IMR-90 (cell line): ENCODE results near the gene WFDC9. TPM values are rescaled to one million over a fixed set of nuclear protein-coding genes. Genes with fewer than 3 reads are reported as not detected.

Source experiments
- ATAC-seq: fragments of 200-7000 bp; cut with Tn5 transposase; 2 replicates; pipeline ENCODE4 v1.9.1; 2020; ENCODE audit warnings: low read depth, mild to moderate bottlenecking, moderate library complexity
- BruUV-seq: library from RNA; stranded (reverse); fragments of 400-500 nt; replicated peaks from 2 replicates; lab custom pipeline; 2021; lab: Mats Ljungman, UMichigan
- CTCF ChIA-PET: fragments of 300-600 bp; formaldehyde crosslinking; extraction: SDS; loops from one replicate; lab custom pipeline; 2021; ENCODE audit warnings: antibody characterized with exemption; lab: Yijun Ruan, JAX
- POLR2A ChIA-PET: fragments of 300-600 bp; sonication (Branson Sonifier 250); formaldehyde crosslinking; loops from one replicate; lab custom pipeline; 2022; ENCODE audit warnings: antibody characterized with exemption; ENCODE audit not compliant: unreplicated experiment; lab: Charles Lee
- DNase-seq: peaks from one replicate; pipeline ENCODE4 v3.0.0; 2013
- H2AFZ ChIP-seq: replicated peaks from 2 replicates; pipeline ENCODE3; 2013; ENCODE audit warnings: low read length, mild to moderate bottlenecking; ENCODE audit not compliant: poor library complexity
- H2AK5ac ChIP-seq: 2 replicates; pipeline ENCODE4 v1.6.1; 2013; ENCODE audit warnings: low read depth, low read length, inconsistent platforms
- H2AK9ac ChIP-seq: replicated peaks from 2 replicates; pipeline ENCODE3; 2013; ENCODE audit warnings: mild to moderate bottlenecking, low read depth, low read length, moderate library complexity; ENCODE audit not compliant: poor library complexity
- H2BK120ac ChIP-seq: 2 replicates; pipeline ENCODE4 v1.6.1; 2013; ENCODE audit warnings: low read depth, low read length, inconsistent platforms
- H2BK15ac ChIP-seq: 3 replicates; pipeline ENCODE4 v1.6.1; 2013; ENCODE audit warnings: low read depth, low read length, inconsistent platforms
- H2BK20ac ChIP-seq: 2 replicates; pipeline ENCODE4 v1.6.1; 2013; ENCODE audit warnings: low read depth, mild to moderate bottlenecking, inconsistent platforms, low read length, moderate library complexity
- H2BK5ac ChIP-seq: 2 replicates; pipeline ENCODE4 v1.6.1; 2013; ENCODE audit warnings: mild to moderate bottlenecking, low read depth, low read length, inconsistent platforms; ENCODE audit not compliant: poor library complexity, severe bottlenecking
- H3K14ac ChIP-seq: replicated peaks from 2 replicates; pipeline ENCODE4 v1.6.1; 2013; ENCODE audit warnings: low read depth, low read length, inconsistent platforms
- H3K18ac ChIP-seq: 2 replicates; pipeline ENCODE4 v1.6.1; 2013; ENCODE audit warnings: low read depth, low read length, control low read depth
- H3K23ac ChIP-seq: 2 replicates; pipeline ENCODE4 v1.6.1; 2013; ENCODE audit warnings: low read depth, low read length, inconsistent platforms
- H3K27ac ChIP-seq: 2 replicates; pipeline ENCODE4 v1.5.1; 2013; ENCODE audit warnings: mild to moderate bottlenecking, control low read depth, low read length; ENCODE audit not compliant: insufficient read depth
- H3K27me3 ChIP-seq: 2 replicates; pipeline ENCODE4 v1.6.1; 2013; ENCODE audit warnings: low read length; ENCODE audit not compliant: control insufficient read depth, insufficient read depth
- H3K36me3 ChIP-seq: 2 replicates; pipeline ENCODE4 v1.6.1; 2013; ENCODE audit warnings: low read length, mixed read lengths; ENCODE audit not compliant: control insufficient read depth, insufficient read depth
- H3K4ac ChIP-seq: 2 replicates; pipeline ENCODE4 v1.6.1; 2013; ENCODE audit warnings: low read depth, low read length, inconsistent platforms
- H3K4me1 ChIP-seq: 2 replicates; pipeline ENCODE4 v1.6.1; 2013; ENCODE audit warnings: low read length, mixed read lengths; ENCODE audit not compliant: control insufficient read depth, insufficient read depth
- H3K4me2 ChIP-seq: 2 replicates; pipeline ENCODE4 v1.6.1; 2013; ENCODE audit warnings: low read depth, mild to moderate bottlenecking, control low read depth, low read length, moderate library complexity
- H3K4me3 ChIP-seq: 2 replicates; pipeline ENCODE4 v1.5.1; 2013; ENCODE audit warnings: low read depth, mild to moderate bottlenecking, control low read depth, low read length, moderate library complexity; ENCODE audit not compliant: insufficient read depth
- H3K56ac ChIP-seq: 2 replicates; pipeline ENCODE4 v1.6.1; 2013; ENCODE audit warnings: low read length, inconsistent platforms; ENCODE audit not compliant: insufficient read depth; ENCODE audit errors: extremely low read depth
- H3K79me1 ChIP-seq, 2 experiments: 2 replicates each; pipeline ENCODE4 v1.6.1; 2013; ENCODE audit warnings: low read length in 2 of 2, inconsistent platforms in 1 of 2, low read depth in 1 of 2
- H3K9ac ChIP-seq: 2 replicates; pipeline ENCODE4 v1.6.1; 2013; ENCODE audit warnings: low read depth, low read length, control low read depth
- H3K9me1 ChIP-seq: 2 replicates; pipeline ENCODE4 v1.6.1; 2013; ENCODE audit warnings: low read length, inconsistent platforms; ENCODE audit not compliant: insufficient read depth
- H3K9me3 ChIP-seq: 2 replicates; pipeline ENCODE4 v1.6.1; 2013; ENCODE audit warnings: low read length; ENCODE audit not compliant: control insufficient read depth, insufficient read depth
- H4K20me1 ChIP-seq: 2 replicates; pipeline ENCODE4 v1.6.1; 2013; ENCODE audit warnings: low read length, inconsistent platforms; ENCODE audit not compliant: insufficient read depth
- H4K5ac ChIP-seq: 2 replicates; pipeline ENCODE4 v1.6.1; 2013; ENCODE audit warnings: mild to moderate bottlenecking, low read depth, low read length, control low read depth
- H4K8ac ChIP-seq, 2 experiments: 2 replicates each; pipeline ENCODE4 v1.6.1; 2013; ENCODE audit warnings: low read depth in 2 of 2, low read length in 2 of 2, control low read depth in 1 of 2, inconsistent platforms in 1 of 2
- H4K91ac ChIP-seq: 2 replicates; pipeline ENCODE4 v1.6.1; 2013; ENCODE audit warnings: low read depth, low read length, inconsistent platforms; ENCODE audit not compliant: insufficient read depth
- BHLHE40 ChIP-seq: fragments of 150-350 bp; IDR thresholded peaks from 2 replicates; pipeline ENCODE4 v1.6.1; 2016; ENCODE audit warnings: mild to moderate bottlenecking, low read depth, low read length
- CEBPB ChIP-seq: IDR thresholded peaks from 2 replicates; pipeline ENCODE4 v1.6.1; 2012; ENCODE audit warnings: low read depth, low read length, improper control_type of control experiment
- CHD1 ChIP-seq: IDR thresholded peaks from 2 replicates; pipeline ENCODE4 v1.6.1; 2012; ENCODE audit warnings: low read depth, low read length, improper control_type of control experiment
- FOS ChIP-seq: fragments of 150-350 bp; IDR thresholded peaks from 2 replicates; pipeline ENCODE4 v1.6.1; 2016; ENCODE audit warnings: low read depth, low read length
- MAFK ChIP-seq: IDR thresholded peaks from 2 replicates; pipeline ENCODE4 v1.6.1; 2012; ENCODE audit warnings: low read depth, low read length, improper control_type of control experiment
- MAZ ChIP-seq: IDR thresholded peaks from 2 replicates; pipeline ENCODE4 v1.6.1; 2012; ENCODE audit warnings: low read depth, mild to moderate bottlenecking, low read length, improper control_type of control experiment, moderate library complexity, borderline replicate concordance
- MXI1 ChIP-seq: IDR thresholded peaks from 2 replicates; pipeline ENCODE4 v1.6.1; 2012; ENCODE audit warnings: low read depth, mild to moderate bottlenecking, low read length, moderate library complexity, borderline replicate concordance
- NFE2L2 ChIP-seq: fragments of 150-350 bp; IDR thresholded peaks from 2 replicates; pipeline ENCODE4 v1.6.1; 2016; ENCODE audit warnings: low read depth, mild to moderate bottlenecking, low read length
- POLR2A ChIP-seq: IDR thresholded peaks from 2 replicates; pipeline ENCODE4 v1.6.1; 2012; ENCODE audit warnings: mild to moderate bottlenecking, low read depth, low read length
- RAD21 ChIP-seq: IDR thresholded peaks from 2 replicates; pipeline ENCODE4 v1.6.1; 2012; ENCODE audit warnings: low read length, improper control_type of control experiment
- RCOR1 ChIP-seq: IDR thresholded peaks from 2 replicates; pipeline ENCODE4 v1.6.1; 2012; ENCODE audit warnings: mild to moderate bottlenecking, low read length, improper control_type of control experiment; ENCODE audit not compliant: insufficient replicate concordance
- RFX5 ChIP-seq: IDR thresholded peaks from 2 replicates; pipeline ENCODE4 v1.8.0; 2012; ENCODE audit warnings: low read depth, mild to moderate bottlenecking, low read length, moderate library complexity
- SMC3 ChIP-seq: fragments of 150-350 bp; IDR thresholded peaks from 2 replicates; pipeline ENCODE4 v1.6.1; 2016; ENCODE audit warnings: low read depth, mild to moderate bottlenecking, antibody characterized with exemption, low read length, moderate library complexity
- WGBS, 2 experiments: methylation state at CpG; one replicate each; pipeline versions ENCODE4 v1.1.5 to v1.1.7; 2013; ENCODE audit warnings: missing lambda C conversion rate in 2 of 2; ENCODE audit not compliant: insufficient read length in 1 of 2; ENCODE audit errors: extremely low coverage in 2 of 2; 5-methylcytosine and 5-hydroxymethylcytosine counted together
- dilution Hi-C: fragments of 300-500 bp; cut with HindIII; formaldehyde crosslinking; loops from one replicate; pipeline ENCODE4 v1.14.3; 2018; ENCODE audit warnings: low sequenced_read_pairs; ENCODE audit not compliant: unreplicated experiment
- in situ Hi-C: fragments of 300-500 bp; cut with MboI; formaldehyde crosslinking; loops from 3 replicates; pipeline ENCODE4 v1.14.3; 2019; ENCODE audit warnings: low sequenced_read_pairs, inconsistent platforms, mixed read lengths
- intact Hi-C: fragments of 100-400 bp; cut with micrococcal nuclease; formaldehyde crosslinking; loops from 2 replicates; pipeline ENCODE4 v1.10.0; 2022
- polyA plus RNA-seq, 3 experiments: library from polyadenylated mRNA; depleted of rRNA; stranded (reverse); fragments of >200 nt; gene quantifications; 2 replicates each; pipeline ENCODE4 v1.2.3, GENCODE V29; 2012; ENCODE audit warnings: low replicate concordance in 1 of 3
- total RNA-seq: library from RNA; depleted of rRNA; stranded (reverse); fragments of >200 nt; gene quantifications from 2 replicates; pipeline ENCODE4 v1.2.3, GENCODE V29; 2012
- TF ChIP-seq, protein P1 (sequence below): conservative IDR thresholded peaks from 2 replicates; pipeline ENCODE4 v1.5.1; 2012; ENCODE audit warnings: mild to moderate bottlenecking, low read depth, low read length, improper control_type of control experiment
- TF ChIP-seq, protein P2 (sequence below): fragments of 150-350 bp; IDR thresholded peaks from 2 replicates; pipeline ENCODE4 v1.6.1; 2016; ENCODE audit warnings: low read depth, mild to moderate bottlenecking, low read length, moderate library complexity, borderline replicate concordance
- TF ChIP-seq, protein P3 (sequence below): fragments of 150-350 bp; IDR thresholded peaks from 2 replicates; pipeline ENCODE4 v1.6.1; 2017; ENCODE audit warnings: mild to moderate bottlenecking, antibody characterized with exemption, low read length, low read depth

The WFDC9 gene
- total and polyA plus RNA-seq, 2 of the 4 experiments (the other 2 are of a cell fraction): not detected

DNA sequence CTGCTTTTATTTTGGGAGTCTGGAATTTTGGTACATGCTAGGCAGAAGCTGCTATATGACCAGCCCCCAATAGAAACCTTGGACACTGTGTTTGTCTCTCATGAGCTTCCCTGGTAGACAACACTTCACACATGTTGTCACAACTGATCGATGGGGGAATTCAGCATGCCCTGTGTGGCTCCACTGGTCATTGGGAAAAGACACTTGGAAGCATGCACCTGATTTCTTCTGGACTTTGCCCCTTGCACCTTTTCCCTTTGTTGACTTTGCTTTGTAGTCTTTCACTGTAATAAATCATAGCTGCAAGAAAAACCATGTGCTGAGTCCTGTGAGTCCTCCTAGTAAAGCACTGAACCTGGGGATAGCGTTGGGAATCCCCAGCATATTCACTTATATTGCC lies 9.5 kb downstream of the WFDC9 start:
- POLR2A ChIA-PET: no interaction called here
- no peak overlapping the region for H2BK20ac ChIP-seq
- H2AFZ ChIP-seq: no peak overlapping the region
- no CpG with 5 or more reads among the region's 2 CpGs for WGBS, 2 experiments
- no peak overlapping the region for H3K14ac ChIP-seq
- no peak for DNase-seq
- H3K18ac ChIP-seq: no peak overlapping the region
- H3K23ac ChIP-seq: no peak overlapping the region
- H2AK5ac ChIP-seq: no peak overlapping the region
- intact Hi-C loops: no loop called here
- H3K79me1 ChIP-seq: no peaks in the 10 kb centered on the region
- no peaks in the 10 kb centered on the region for H3K36me3 ChIP-seq
- H3K4me2 ChIP-seq: no peak overlapping the region
- no peaks in the 10 kb centered on the region for H4K20me1 ChIP-seq
- dilution Hi-C loops: no loop called here
- ATAC-seq: no peak
- in situ Hi-C loops: no loop called here
- TF ChIP-seq, protein P1, sequence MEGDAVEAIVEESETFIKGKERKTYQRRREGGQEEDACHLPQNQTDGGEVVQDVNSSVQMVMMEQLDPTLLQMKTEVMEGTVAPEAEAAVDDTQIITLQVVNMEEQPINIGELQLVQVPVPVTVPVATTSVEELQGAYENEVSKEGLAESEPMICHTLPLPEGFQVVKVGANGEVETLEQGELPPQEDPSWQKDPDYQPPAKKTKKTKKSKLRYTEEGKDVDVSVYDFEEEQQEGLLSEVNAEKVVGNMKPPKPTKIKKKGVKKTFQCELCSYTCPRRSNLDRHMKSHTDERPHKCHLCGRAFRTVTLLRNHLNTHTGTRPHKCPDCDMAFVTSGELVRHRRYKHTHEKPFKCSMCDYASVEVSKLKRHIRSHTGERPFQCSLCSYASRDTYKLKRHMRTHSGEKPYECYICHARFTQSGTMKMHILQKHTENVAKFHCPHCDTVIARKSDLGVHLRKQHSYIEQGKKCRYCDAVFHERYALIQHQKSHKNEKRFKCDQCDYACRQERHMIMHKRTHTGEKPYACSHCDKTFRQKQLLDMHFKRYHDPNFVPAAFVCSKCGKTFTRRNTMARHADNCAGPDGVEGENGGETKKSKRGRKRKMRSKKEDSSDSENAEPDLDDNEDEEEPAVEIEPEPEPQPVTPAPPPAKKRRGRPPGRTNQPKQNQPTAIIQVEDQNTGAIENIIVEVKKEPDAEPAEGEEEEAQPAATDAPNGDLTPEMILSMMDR: no peak
- TF ChIP-seq MAFK: no peak
- TF ChIP-seq MXI1: no peak
- no peak for TF ChIP-seq CHD1
- TF ChIP-seq RFX5: no peak
- no peak for TF ChIP-seq RCOR1
- no peak for TF ChIP-seq BHLHE40
- TF ChIP-seq SMC3: no peak
- TF ChIP-seq, protein P2, sequence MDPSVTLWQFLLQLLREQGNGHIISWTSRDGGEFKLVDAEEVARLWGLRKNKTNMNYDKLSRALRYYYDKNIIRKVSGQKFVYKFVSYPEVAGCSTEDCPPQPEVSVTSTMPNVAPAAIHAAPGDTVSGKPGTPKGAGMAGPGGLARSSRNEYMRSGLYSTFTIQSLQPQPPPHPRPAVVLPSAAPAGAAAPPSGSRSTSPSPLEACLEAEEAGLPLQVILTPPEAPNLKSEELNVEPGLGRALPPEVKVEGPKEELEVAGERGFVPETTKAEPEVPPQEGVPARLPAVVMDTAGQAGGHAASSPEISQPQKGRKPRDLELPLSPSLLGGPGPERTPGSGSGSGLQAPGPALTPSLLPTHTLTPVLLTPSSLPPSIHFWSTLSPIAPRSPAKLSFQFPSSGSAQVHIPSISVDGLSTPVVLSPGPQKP: no peak
- no peak for TF ChIP-seq CEBPB
- no peak for TF ChIP-seq MAZ
- no peak for TF ChIP-seq NFE2L2
- TF ChIP-seq, protein P3, sequence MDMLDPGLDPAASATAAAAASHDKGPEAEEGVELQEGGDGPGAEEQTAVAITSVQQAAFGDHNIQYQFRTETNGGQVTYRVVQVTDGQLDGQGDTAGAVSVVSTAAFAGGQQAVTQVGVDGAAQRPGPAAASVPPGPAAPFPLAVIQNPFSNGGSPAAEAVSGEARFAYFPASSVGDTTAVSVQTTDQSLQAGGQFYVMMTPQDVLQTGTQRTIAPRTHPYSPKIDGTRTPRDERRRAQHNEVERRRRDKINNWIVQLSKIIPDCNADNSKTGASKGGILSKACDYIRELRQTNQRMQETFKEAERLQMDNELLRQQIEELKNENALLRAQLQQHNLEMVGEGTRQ: no peak
- no peak for TF ChIP-seq FOS
- no peak for TF ChIP-seq POLR2A
- TF ChIP-seq RAD21: no peak
- no peaks in the 10 kb centered on the region for H3K9me1 ChIP-seq
- H2BK120ac ChIP-seq: no peak overlapping the region
- H4K5ac ChIP-seq: no peak overlapping the region
- no peaks in the 10 kb centered on the region for H3K27me3 ChIP-seq
- H3K9ac ChIP-seq: no peak overlapping the region
- H3K4ac ChIP-seq: no peak overlapping the region
- no peak overlapping the region for H2BK5ac ChIP-seq
- no TSS peak for BruUV-seq
- no peak overlapping the region for H2BK15ac ChIP-seq
- H3K56ac ChIP-seq: no peak overlapping the region
- no peak overlapping the region for H4K8ac ChIP-seq
- H3K4me3 ChIP-seq: no peak overlapping the region
- H3K4me1 ChIP-seq: no peaks in the 10 kb centered on the region
- no peaks in the 10 kb centered on the region for H3K9me3 ChIP-seq
- no peak overlapping the region for H3K27ac ChIP-seq
- no peak overlapping the region for H2AK9ac ChIP-seq
- H4K91ac ChIP-seq: no peak overlapping the region
- CTCF ChIA-PET: no interaction called here
